Activated naive CD4-positive, alpha-beta T cell treated with anti-CD3 and anti-CD28 coated beads, Interleukin-2, amount 50 U/mL, for 72 hours (primary cell): Measurements from ENCODE around the gene LCOR. TPM values are rescaled to one million over a fixed set of nuclear protein-coding genes. Genes with fewer than 3 reads are reported as not detected.
"Not testable (repeated sequence)": the region's sequence is repeated elsewhere in the genome, so short reads cannot be mapped to it uniquely, and the experiment has no call there.

Experiments
- ATAC-seq, 2 donors: fragments of 150-1000 bp; cut with Tn5 transposase; 2 replicates each; pipeline ENCODE4 v1.10.0; 2021; ENCODE audit warnings: mild to moderate bottlenecking in 2 of 2, moderate library complexity in 2 of 2
- DNase-seq, 2 donors: peaks; one replicate each; pipeline ENCODE4 v3.0.0; 2021 to 2022; ENCODE audit warnings: low spot score in 2 of 2
- H3K27ac Mint-ChIP-seq, 2 donors: one replicate each; pipeline ENCODE4 v1.8.0; 2022; ENCODE audit warnings: mild to moderate bottlenecking in 2 of 2, mixed read lengths in 2 of 2
- H3K36me3 Mint-ChIP-seq, 2 donors: one replicate each; pipeline ENCODE4 v1.8.0; 2022; ENCODE audit warnings: mixed read lengths in 2 of 2
- H3K9me3 Mint-ChIP-seq, 2 donors: one replicate each; pipeline ENCODE4 v1.8.0; 2022; ENCODE audit warnings: mixed read lengths in 2 of 2
- total RNA-seq, 2 donors: library from RNA; stranded (reverse); gene quantifications; one replicate each; pipeline ENCODE4 v1.2.3, GENCODE V29; 2022

The LCOR gene
- 10 to 100 TPM; 27.1 to 30.0 TPM for total RNA-seq

- H3K9me3 Mint-ChIP-seq, result no peaks in the 10 kb centered on the region
- peaks cover 6% of the 10 kb centered on the region in 2 donors for H3K36me3 Mint-ChIP-seq
- DNase-seq, result peak; percentile 82 to 84
- peak; percentile 74 to 82 for ATAC-seq
- peak within 1 kb of the TSS; percentile 94 to 96 for H3K27ac Mint-ChIP-seq
Measured at GRCh38 chr10:96831867-96832720, at the start of gene LCOR. Gene LCOR, plus strand, starts transcription at chr10:96832298. Its CDS starts 116,760 bp downstream, at chr10:96949058.

- Mint-ChIP-seq H3K36me3 (no peaks in the 10 kb centered on the region), H3K27ac (no peak overlapping the region), H3K9me3 (no peaks in the 10 kb centered on the region)
- DNase-seq (no peak), ATAC-seq (no peak)
Measured at GRCh38 chr10:96784253-96784652, 47.8 kb upstream of the LCOR start.

GRCh38 chr10:96789571-96790108, 42.5 kb upstream of the LCOR start:
- peak in 1 of 2 donors; percentile 79 for ATAC-seq
- H3K27ac Mint-ChIP-seq, result no peak overlapping the region
- DNase-seq, result no peak
- H3K36me3 Mint-ChIP-seq, result no peaks in the 10 kb centered on the region
- H3K9me3 Mint-ChIP-seq, result no peaks in the 10 kb centered on the region

GRCh38 chr10:96791902-96792301, 40.2 kb upstream of the LCOR start:
- ATAC-seq (no peak), DNase-seq (no peak)
- H3K27ac Mint-ChIP-seq, result no peak overlapping the region
- H3K9me3 Mint-ChIP-seq, result no peaks in the 10 kb centered on the region
- no peaks in the 10 kb centered on the region for H3K36me3 Mint-ChIP-seq

- no peak overlapping the region for H3K27ac Mint-ChIP-seq
- no peaks in the 10 kb centered on the region for H3K36me3 Mint-ChIP-seq
- H3K9me3 Mint-ChIP-seq, result no peaks in the 10 kb centered on the region
- ATAC-seq (no peak), DNase-seq (no peak)
Measured at GRCh38 chr10:96794836-96795733, 37.0 kb upstream of the LCOR start.

- no peak for DNase-seq
- no peaks in the 10 kb centered on the region for H3K9me3 Mint-ChIP-seq
- H3K27ac Mint-ChIP-seq, result no peak overlapping the region
- no peaks in the 10 kb centered on the region for H3K36me3 Mint-ChIP-seq
- no peak for ATAC-seq
Measured at GRCh38 chr10:96797485-96797884, 34.6 kb upstream of the LCOR start.

- Mint-ChIP-seq H3K36me3 (no peaks in the 10 kb centered on the region), H3K27ac (no peak overlapping the region), H3K9me3 (no peaks in the 10 kb centered on the region)
- ATAC-seq (no peak), DNase-seq (no peak)
Measured at GRCh38 chr10:96803288-96803664, 28.8 kb upstream of the LCOR start.

GRCh38 chr10:96814264-96814663, 17.8 kb upstream of the LCOR start:
- no peak overlapping the region for H3K27ac Mint-ChIP-seq
- no peaks in the 10 kb centered on the region for H3K9me3 Mint-ChIP-seq

GRCh38 chr10:96818971-96819370, 13.1 kb upstream of the LCOR start:
- peak overlapping the region in 1 of 2 donors; percentile 44 for H3K27ac Mint-ChIP-seq
- not testable (repeated sequence) for H3K9me3 Mint-ChIP-seq, DNase-seq, ATAC-seq, H3K36me3 Mint-ChIP-seq

More at GRCh38 chr10:96814264-96814663, 17.8 kb upstream of the LCOR start:
- no peak for DNase-seq
- no peak for ATAC-seq
- H3K36me3 Mint-ChIP-seq, result no peaks in the 10 kb centered on the region

- DNase-seq (no peak), ATAC-seq (no peak)
- Mint-ChIP-seq H3K27ac (no peak overlapping the region), H3K36me3 (no peaks in the 10 kb centered on the region), H3K9me3 (no peaks in the 10 kb centered on the region)
Measured at GRCh38 chr10:96820765-96821164, 11.3 kb upstream of the LCOR start.

- ATAC-seq (no peak), DNase-seq (no peak)
- Mint-ChIP-seq H3K36me3 (no peaks in the 10 kb centered on the region), H3K27ac (no peak overlapping the region), H3K9me3 (no peaks in the 10 kb centered on the region)
Measured at GRCh38 chr10:96826438-96826837, 5.7 kb upstream of the LCOR start.

GRCh38 chr10:96828609-96829008, 3.5 kb upstream of the LCOR start:
- H3K9me3 Mint-ChIP-seq, result no peaks in the 10 kb centered on the region

GRCh38 chr10:96829029-96829773, 2.9 kb upstream of the LCOR start:
- Mint-ChIP-seq H3K27ac (peak overlapping the region in 1 of 2 donors; percentile 94), H3K36me3 (peaks cover 6% of the 10 kb centered on the region in 2 donors), H3K9me3 (no peaks in the 10 kb centered on the region)
- DNase-seq, result no peak
- no peak for ATAC-seq

More at GRCh38 chr10:96828609-96829008, 3.5 kb upstream of the LCOR start:
- no peak for ATAC-seq
- DNase-seq, result no peak
- Mint-ChIP-seq H3K27ac (no peak overlapping the region), H3K36me3 (peaks cover 3 to 4% of the 10 kb centered on the region in 2 donors)

- no peak for ATAC-seq
- peak overlapping the region; percentile 50 to 94 for H3K27ac Mint-ChIP-seq
- no peaks in the 10 kb centered on the region for H3K9me3 Mint-ChIP-seq
- peak; percentile 67 to 83 for DNase-seq
- peaks cover 6% of the 10 kb centered on the region in 2 donors for H3K36me3 Mint-ChIP-seq
Measured at GRCh38 chr10:96830511-96831199, 1.4 kb upstream of the LCOR start.

- Mint-ChIP-seq H3K36me3 (peaks cover 6% of the 10 kb centered on the region in 2 donors), H3K27ac (peak overlapping the region; percentile 94 to 96), H3K9me3 (no peaks in the 10 kb centered on the region)
- no peak for DNase-seq
- ATAC-seq, result no peak
Measured at GRCh38 chr10:96831200-96831866, 765 bp upstream of the LCOR start.
